HG03196 (cell line): Measurements from ENCODE around the gene HELQ.

Experiments used
- ATAC-seq: cut with Tn5 transposase; IDR thresholded peaks from one replicate; pipeline ENCODE4 v1.9.1; 2021; ENCODE audit not compliant: unreplicated experiment

Gene HELQ

DNA sequence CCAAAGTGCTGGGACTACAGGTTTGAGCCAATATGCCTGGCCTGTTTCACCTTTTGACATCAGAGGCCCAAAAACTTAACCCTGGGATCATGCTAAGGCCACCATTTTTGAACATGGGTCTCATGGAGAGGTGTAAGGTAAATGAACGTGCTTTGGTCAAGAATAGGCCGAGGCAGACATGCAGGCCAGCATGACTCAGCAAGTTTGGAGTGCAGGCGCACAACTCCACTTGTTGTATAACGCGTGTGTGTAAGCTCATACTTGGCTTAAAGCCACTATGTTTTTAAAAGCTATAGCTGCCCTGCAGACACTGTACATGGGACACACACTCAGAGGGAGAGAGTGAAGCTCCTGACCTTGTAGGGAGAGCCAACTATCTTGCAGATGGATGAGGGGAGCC is 77.2 kb downstream of the HELQ start:
- ATAC-seq = no peak

DNA sequence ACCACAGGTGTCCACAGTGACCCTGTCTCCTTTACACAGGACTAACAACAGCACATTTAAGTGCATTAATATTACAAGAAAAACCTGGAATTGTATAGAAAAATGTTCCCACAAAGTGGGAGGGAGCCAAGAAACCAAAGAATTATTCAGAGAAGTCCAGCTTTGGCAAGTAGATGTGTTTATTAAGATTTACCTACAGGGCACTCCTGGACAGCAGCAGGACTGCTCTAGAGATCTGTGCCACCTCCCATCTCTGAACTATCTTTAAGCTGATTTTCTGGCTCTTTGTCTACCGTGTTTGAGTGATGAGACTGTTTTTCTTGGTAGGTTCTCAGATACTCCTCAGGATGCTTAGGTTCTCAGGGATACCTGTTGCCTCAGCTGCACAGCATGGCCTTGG is 82.7 kb downstream of the HELQ start:
- no peak for ATAC-seq

DNA sequence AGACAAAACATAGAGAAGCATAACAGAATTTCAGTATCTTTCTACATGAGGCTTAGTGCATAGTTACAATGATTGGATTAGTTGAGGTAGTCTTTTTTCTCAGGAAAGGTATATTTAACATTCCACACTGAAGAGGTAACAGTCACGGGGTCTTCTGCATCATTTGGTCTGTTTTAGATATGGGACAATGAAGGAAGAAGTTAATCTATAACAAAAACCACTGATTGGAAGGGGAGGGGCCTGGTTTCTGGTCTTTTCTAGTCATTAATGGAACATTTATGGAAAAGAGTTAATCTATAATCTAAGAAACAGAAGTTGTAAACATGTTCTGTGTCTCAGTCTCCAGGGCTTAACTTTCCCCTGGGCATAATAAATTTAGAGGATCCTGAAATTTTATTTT is 83.7 kb downstream of the HELQ start:
- ATAC-seq = no peak

DNA sequence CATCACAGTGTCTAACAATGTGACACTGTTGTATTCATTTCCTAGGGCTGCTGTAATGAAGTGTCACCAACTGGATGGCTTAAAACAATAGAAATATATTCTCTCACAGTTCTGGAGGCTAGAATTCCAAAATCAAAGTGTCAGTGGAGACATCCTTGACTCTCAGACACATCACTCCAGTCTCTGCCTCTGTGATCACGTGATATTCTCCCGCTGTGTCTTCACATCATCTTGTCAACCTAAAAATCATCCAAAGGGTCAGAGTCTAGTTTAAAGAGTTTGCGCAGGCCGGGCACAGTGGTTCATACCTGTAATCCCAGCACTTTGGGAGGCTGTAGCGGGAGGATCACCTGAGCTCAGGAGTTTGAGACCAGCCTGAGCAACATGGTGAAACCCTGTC is 84.4 kb downstream of the HELQ start:
- ATAC-seq = no peak

- ATAC-seq = no peak
Measured at GRCh38 chr4:83370640-83370906, 85.0 kb downstream of the HELQ start.

DNA sequence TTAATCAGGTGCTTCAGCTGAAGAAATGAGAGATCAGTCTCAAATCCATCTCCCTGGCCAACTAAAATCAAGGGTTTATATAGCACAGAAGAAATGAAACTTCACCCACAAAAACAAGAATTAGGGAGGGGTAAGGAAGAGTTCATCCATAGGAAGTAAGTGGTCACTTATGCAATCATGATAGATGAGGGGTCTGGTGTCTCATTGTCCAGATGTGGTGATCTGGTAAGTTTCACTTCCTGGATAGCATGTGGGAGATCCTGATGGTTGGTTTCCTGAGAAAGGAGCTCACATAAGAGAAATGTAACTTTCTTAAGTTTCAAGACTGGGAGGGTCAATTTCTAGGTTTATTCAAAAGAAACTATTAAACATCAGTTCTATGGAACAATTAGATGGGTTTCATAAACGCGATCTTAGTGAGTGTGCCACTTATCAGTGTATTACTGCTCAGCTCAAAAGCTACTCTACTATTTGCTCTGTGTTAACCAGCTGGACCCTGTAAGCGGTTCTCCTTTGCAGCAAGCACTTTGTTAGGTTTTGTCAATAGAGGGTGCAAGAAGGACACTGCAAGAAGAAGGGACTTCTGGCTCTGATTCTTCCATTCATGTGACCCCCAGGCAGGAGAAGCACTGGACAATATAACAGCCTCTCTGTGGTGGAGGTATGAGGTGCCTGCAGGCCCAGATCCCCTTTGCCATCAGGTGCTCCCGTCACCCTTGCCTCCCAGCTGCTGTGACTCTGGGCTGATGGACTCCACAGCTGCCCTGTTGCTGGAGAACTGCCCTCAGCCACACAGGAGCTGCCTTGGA is 85.6 kb downstream of the HELQ start:
- no peak for ATAC-seq

DNA sequence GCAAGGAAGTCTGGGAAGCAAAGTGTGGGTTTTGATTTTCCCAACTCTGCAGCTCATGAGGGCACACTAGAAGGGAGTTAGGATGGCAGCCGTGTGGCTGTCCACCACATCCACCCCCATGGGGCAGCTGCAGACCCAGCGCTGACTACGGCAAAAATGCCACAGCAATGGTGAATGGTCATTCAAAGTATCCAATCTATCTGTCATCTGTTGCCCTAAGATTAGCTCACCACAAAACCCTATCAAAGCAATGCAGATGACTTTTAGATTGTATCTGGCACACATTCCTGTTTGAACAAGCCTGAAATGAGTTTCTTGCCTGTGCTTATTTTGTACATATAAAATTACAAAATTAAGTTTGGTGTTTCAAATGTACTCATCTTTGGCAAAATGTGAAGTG is 91.3 kb downstream of the HELQ start:
- ATAC-seq = no peak

- ATAC-seq = no peak
Measured at GRCh38 chr4:83362492-83363329, 92.9 kb downstream of the HELQ start.

- no peak for ATAC-seq
Measured at GRCh38 chr4:83361416-83362103, 94.1 kb downstream of the HELQ start.

GRCh38 chr4:83360018-83360417 is 95.6 kb downstream of the HELQ start:
- ATAC-seq = no peak

DNA sequence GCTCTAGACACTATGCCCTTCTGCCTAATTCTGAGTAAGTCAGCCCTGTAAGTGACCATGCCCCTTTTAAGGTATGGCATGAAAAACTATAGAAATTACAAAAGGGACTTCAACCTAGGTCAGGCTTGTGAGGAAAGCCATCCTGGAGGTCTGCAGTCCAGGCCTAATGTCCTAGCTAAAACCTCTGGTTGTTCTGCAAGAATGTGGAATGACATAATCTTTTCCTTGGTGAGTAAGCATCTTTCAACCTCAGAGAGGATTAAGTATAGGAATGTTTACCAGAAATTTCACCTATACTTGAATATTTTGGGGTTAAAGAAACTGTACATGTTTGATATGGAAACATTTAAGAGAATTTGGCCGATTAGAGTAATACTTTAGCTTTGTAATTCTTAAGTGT is 97.2 kb downstream of the HELQ start:
- no peak for ATAC-seq
